ENCODE measurements around the gene CADM1.

GRCh38 chr11:115148101-115148500 is 356.1 kb downstream of the CADM1 start:
- TF ChIP-seq EZH2 (IDR thresholded peaks at IDR 0.05; ENCODE audit: low read length, unreplicated experiment) (no peak), CTCF (conservative IDR thresholded peaks at IDR 0.05; ENCODE audit: low read depth, low read length) (no peak), EZH2phosphoT487 (IDR thresholded peaks at IDR 0.05; ENCODE audit: borderline replicate concordance, low read length) (no peak)
